Mucosa of gallbladder (tissue), 1 donor: Measurements from ENCODE around the gene TACR1. TPM values are rescaled to one million over a fixed set of nuclear protein-coding genes. Genes with fewer than 3 reads are reported as not detected.

Experiments used
- DNase-seq: peaks from one replicate; pipeline ENCODE4 v3.0.0-alpha.2; 2020; ENCODE audit warnings: low spot score
- total RNA-seq: library from RNA; stranded (reverse); gene quantifications from one replicate; pipeline ENCODE4 v1.2.1, GENCODE V29; 2021
- donor health status: DM: no; HTN: no; CAD: no.

Gene TACR1
- total RNA-seq, 1 donor from 2014 or later: 0.83 TPM

- no peak for DNase-seq
Measured at GRCh38 chr2:75053484-75054112, 145.7 kb downstream of the TACR1 start.

- no peak for DNase-seq
Measured at GRCh38 chr2:75047992-75048625, 151.2 kb downstream of the TACR1 start.

GRCh38 chr2:75047189-75047991 lies 151.9 kb downstream of the TACR1 start:
- DNase-seq: no peak

DNA sequence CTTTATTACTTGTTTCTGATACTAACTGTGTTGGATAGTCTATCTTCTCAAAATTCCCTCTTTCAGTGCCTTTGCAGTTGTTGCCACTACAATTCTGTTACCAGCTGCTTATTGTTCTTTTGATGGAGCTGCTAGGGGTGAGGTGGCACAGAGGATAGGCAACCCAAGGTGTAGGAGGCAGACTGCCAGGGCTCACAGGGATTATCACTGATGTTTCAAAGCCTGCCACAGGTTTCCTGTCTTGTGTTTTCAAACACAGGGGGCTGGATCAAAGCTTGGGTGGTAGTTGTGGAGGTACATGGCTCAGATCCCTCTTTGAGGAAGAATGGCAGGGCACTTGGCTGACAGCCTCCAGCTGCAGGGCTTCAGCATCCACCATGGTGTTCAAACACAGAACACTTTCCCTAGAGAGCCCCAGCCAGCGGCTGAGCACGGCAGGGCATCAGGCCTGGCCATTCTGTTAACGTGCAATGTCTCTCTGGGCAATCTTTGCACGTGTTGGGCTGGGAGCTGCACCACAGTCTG lies 153.7 kb downstream of the TACR1 start:
- DNase-seq: no peak

- no peak for DNase-seq
Measured at GRCh38 chr2:75044291-75044690, 155.0 kb downstream of the TACR1 start.

GRCh38 chr2:75042823-75043222 lies 156.5 kb downstream of the TACR1 start:
- DNase-seq: no peak

DNA sequence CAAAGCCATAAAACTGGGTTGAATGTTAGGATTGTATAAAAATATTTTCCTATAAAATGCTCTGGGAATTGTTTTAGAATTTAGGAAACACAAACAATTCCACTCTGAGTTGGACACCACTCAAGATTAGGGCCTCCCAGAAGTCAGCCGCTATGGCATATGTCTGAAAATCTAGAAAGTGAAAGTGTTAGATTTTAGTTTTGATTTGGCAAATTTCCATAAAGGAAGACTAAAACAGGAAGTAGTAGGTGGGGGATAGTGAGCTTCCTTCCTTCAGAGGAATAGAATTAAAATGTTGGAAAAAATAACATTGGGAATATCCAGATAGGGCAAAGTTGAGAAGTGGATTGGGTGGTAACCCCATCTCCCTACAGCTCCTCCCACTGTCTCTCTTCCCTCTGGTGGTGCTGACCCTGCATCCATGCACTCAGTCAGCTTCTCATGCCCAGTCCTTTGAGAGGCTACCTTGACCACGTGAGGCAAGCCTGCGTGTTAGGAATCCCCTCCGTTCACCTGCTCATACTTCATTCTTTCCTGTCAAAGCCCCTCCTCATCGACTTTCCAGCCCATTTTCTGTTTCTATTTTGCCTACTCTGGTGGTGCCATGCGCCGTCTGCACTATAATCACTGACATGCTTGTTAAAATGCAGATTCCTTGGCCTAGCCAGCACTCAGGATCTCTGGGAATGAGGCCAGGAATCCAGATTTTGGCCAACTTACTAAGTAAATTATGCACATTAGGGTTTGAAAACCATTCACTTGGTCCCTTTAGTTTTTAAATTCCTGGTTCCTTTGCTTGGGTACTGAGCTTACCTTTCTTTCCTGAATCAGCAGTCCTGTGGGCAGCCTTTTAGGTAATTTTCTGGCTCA lies 157.4 kb downstream of the TACR1 start:
- DNase-seq: no peak

DNA sequence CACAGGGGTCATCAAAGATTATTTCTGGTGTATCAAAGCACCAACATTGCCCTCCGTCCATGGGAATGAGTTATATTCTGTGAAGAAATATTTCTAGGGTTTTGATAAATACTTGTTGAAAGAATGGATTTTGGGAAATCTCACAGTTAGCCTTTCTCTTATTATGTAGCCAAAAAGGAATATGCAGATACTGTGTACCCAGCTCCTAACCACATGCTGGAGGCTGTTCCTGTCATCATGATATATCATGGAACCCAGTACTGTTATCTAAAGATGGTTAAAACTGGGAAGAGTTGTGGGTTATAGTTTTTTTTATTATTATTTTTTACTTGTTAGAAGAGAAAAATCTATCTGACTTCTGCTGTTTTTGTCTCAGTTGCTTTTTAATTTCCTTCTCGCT lies 158.1 kb downstream of the TACR1 start:
- DNase-seq: no peak

DNA sequence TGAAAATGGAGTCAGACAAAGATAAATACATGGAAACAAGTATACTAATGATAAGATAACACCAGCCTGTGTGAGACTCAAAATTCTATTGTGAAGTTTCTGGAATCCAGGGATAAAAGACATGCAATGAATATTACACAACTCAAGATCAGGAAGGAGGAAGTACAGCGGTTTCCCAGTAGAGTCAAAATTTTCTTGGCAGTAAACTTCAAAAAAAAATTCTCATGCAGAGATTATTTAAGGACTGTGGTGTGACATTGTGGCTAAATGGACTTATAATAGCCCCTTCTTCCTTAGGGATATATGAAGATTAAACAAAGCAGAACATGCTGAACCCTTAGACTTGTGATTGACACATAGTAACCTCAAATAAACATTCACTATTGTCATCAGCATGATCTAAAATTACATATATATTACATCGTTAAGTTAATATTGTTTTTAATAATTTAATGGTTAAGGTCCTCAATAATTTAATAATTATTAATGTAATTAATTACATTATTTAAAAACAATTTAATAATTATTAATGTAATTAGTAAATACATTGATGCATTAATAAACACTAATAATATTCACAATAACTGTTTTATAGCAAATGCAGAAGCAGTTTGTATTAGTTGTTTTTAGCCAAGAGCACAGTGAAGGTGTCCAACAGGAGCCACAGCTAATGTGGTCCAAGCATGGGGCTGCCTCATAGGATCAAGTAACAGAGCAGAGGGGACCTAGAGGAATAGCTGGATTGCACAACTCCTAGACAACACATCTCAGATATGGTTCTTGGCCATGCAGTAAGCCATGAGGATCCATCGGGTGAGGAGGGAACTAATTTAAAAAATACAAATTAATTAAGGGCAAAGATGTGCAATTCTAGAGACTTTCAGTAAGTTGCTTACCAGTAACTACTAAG lies 163.6 kb downstream of the TACR1 start:
- no peak for DNase-seq

GRCh38 chr2:75033516-75033915 lies 165.8 kb downstream of the TACR1 start:
- DNase-seq: no peak

DNA sequence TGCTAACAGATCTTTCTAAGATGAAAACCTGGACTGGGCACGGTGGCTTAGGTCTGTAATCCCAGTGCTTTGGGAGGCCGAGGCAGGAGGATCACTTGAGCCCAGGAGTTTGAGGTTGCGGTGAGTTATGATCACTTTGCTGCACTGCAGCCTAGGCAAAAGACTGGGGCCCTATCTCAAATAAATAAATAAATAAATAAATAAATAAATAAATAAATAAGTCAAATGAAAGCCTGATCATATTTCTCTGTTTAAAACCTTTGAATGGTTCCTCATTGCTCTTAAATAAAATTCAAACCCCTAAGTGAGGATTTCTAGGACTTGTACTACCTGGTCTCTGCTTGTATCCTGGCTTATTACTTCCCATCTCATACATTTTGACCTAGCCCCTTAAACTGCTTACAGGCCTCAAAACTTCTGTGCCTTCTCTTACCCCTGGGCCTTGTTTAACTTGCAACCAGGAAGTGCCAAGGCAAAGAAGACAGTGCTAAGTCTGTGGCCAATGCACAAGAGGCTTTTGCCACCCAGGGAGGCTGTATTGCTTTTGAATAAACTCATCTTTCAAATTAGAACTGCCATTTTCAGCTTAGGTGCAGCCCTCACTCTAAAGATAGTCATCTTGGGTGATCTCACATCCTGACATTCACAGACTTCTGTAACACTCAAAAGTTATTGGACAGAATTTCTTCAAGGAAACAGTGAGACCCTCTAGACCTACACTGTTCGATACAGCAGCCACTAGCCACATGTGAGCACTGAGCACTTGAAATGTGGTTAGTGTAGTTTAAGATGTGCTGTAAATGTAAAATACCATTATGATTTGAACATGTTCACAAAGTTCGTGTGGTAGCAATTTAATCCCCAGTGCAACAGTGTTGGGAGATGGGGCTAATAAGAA lies 167.2 kb downstream of the TACR1 start:
- DNase-seq: no peak

DNA sequence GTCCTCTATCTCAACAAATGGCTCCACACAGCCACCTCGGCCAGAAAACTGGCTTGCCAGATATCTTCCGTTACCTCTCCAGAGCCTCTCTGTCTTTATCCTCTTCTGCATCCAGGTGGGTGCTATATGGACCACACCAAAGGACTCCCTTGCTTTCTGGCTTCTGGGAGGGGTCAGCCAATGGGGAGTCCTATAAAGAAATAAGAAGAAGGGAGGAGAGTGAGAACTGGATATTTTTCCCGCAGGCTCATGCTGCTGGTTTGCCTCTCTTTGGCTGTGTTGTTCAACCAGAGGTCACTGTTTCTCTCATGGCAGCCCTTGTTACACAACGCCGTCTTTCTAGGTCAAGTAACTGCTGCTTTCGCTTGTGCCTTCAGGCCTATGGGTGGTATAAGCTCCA lies 168.1 kb downstream of the TACR1 start:
- DNase-seq: no peak

DNA sequence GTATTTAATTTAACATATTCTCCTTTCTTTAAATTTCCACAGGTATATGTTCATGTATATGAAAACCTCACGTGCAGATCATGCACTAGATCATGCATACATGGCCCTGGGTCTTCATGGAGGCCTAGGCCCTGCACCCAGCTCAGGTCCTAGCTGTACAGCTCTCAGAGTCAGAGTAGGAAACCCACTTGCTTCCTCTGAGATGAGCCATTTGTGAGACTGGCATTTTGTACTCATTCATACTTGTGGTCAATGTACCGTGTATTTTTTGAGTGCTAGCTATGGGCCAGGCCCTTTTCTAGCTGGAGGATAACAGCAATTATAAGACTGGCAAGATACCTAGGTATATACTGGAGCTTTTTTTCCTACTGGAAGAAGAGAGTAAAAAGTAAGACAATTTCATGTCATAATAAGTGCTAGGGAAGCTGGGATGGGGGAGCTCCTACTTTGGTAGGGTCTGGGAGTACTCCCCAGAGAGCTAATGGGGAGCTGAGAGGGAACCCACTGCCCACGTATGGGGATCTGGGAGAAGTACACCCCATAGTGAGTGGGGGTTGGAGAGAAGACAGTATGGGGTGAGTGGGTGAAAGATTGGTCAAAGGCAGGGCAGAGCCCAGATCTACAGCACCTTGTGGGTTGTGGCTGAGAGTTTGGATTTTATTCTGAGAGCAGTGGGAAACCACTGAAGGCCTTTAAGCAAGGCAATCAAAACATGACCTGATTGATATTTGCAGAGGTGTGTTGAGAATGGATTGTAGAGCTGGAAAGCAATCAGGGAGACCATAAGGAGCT lies 168.9 kb downstream of the TACR1 start:
- DNase-seq: no peak

DNA sequence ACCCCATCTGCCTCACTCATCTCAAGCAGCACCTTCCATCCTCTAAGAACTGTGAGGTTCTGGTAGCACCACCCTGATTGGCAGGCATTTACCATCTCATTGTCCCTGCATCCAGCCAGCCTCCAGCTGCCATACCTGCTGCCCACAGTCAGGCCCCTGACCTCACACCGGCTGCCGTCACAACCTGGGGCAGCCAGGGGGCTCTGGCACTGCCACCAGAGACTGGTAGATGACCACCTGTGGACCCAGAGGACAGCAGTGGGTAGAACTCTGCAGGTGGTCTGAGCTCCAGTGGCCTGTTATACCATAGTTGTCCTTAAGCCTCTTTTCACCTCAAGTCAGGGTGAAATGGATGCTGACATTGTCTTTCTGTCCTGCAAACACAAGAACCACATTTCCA lies 171.4 kb downstream of the TACR1 start:
- DNase-seq: no peak

DNA sequence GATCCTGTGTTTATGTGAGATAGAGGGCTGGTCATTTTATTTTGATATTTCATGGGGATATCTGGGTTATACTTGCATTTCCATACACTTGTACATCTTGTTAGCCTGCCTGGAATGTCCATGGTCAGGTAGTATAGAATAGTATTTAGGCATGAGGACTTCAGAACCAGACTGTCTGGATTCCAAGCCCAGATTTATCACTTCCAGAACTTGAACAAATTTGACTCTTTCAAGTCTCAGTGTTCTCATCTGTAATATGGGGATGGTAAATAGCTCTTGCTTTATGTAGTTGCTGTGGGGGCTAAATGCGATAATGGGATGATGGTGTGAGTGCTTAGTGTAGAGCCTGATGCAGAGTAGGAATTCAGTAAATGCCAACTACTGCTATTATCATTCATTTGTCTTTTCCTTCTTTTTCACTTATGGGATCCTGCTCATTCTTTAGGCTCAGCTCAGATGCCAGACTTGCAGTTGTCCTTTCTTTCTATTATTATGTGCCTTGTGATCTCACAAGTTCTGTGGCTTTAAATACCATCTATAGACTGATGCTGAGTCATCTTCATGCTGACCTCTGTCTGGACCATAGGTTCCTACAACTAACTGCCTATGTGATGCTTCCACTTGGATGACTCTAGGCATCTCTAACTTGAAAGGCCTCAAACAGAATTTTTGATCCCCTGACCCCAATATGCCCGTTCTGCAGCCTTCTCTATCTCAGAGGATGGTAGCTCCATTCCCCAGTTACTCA lies 173.5 kb downstream of the TACR1 start:
- no peak for DNase-seq

GRCh38 chr2:75025216-75025615 lies 174.1 kb downstream of the TACR1 start:
- DNase-seq: no peak

DNA sequence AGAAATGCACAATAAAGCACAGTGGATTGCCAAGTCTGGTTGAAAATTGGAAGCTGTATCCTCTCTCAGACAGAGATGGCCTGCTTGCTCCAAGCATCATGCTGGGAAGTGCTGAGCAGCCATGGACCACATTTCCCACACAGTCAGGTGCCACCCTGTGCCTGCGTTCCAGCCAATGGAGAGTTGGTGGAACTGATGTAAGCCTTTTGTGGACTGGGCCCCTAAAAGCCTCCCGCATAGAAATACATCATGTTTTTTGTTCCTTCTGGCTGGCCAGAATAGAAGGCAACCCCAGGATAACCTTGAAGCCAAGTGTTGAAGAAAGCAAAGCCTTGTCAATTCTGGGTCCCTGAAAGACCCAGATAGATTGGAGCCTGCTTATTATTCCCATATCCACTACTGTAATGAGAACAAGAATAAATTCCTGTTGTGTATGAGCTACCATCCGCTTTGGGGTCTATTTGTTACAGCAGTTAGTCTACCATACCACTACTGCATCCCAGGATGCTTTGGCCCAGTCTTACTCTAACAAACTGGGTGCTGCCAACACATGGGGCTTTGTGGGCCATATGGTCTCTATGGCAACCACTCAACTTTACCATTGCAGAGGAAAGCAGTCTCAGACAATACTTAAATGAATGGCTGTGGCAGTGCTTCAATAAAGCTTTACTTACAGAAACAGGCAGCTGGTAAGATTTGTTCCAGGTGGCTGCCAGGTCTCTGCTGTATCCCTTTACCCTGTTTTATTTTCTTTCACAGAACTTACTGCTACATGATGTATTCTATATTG lies 175.5 kb downstream of the TACR1 start:
- no peak for DNase-seq
